ENCODE data around the gene FCHSD2.

DNA sequence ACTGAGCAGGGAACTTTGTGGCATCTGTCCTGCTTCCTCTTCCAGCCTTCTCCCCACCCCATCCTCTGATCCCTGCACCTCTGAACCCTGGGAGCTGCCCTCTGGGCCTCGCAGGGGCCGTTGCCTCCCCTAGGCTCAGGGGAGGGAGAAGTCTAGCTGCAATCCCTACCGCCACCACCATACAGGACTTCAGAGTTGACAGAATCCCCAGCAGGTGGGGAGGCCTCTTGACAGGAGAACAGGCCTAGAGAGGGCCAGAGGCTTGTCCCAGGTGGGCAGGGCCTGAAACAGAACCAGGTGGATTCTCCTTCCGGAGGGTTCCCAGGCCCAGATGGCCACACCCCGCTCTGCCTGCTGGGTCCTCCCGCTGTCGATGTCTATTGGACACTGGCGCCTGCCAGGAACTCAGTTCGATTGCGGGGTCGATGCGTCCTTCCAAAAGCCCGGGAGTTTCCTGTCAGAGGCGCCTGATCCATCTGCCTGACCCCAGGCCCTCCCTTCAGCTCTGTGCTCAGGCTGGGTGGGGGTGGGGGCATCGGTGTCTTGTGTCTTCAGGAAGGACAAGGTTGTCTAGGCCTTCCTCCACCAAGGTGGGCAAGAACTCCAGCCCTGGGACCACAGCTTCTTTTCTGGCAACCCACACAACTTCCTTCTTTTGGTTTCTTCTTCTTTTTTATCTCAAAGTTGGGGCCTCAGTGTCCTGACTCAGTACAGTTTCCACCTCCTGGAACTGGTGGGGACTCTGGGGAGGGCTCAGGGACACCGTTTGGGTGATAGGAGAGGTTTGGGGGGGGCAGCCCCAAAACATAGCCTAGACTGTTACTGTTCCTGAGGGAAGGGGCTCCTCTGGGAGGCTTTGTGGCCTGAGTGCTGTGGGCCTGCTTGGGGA is 354.7 kb downstream of the FCHSD2 start:
- TF ChIP-seq MAZ (IDR thresholded peaks at IDR 0.05; ENCODE audit: borderline replicate concordance, low read depth, low read length): no peak
- TF ChIP-seq, protein P1, sequence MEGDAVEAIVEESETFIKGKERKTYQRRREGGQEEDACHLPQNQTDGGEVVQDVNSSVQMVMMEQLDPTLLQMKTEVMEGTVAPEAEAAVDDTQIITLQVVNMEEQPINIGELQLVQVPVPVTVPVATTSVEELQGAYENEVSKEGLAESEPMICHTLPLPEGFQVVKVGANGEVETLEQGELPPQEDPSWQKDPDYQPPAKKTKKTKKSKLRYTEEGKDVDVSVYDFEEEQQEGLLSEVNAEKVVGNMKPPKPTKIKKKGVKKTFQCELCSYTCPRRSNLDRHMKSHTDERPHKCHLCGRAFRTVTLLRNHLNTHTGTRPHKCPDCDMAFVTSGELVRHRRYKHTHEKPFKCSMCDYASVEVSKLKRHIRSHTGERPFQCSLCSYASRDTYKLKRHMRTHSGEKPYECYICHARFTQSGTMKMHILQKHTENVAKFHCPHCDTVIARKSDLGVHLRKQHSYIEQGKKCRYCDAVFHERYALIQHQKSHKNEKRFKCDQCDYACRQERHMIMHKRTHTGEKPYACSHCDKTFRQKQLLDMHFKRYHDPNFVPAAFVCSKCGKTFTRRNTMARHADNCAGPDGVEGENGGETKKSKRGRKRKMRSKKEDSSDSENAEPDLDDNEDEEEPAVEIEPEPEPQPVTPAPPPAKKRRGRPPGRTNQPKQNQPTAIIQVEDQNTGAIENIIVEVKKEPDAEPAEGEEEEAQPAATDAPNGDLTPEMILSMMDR (IDR thresholded peaks at IDR 0.05): no peak
- TF ChIP-seq HDAC2 (IDR thresholded peaks at IDR 0.05): no peak
- TF ChIP-seq TFCP2L1 (CRISPR knock-in tag; IDR thresholded peaks at IDR 0.05): no peak
- TF ChIP-seq RNF2 (IDR thresholded peaks at IDR 0.05; ENCODE audit: borderline replicate concordance, low read depth): no peak
- no peak for TF ChIP-seq EP300 (IDR thresholded peaks at IDR 0.05)
- TF ChIP-seq KDM1A (IDR thresholded peaks at IDR 0.05; ENCODE audit: low read depth): no peak
- no peak for TF ChIP-seq CEBPB (IDR thresholded peaks at IDR 0.05)
- TF ChIP-seq, protein P2, sequence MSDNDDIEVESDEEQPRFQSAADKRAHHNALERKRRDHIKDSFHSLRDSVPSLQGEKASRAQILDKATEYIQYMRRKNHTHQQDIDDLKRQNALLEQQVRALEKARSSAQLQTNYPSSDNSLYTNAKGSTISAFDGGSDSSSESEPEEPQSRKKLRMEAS (IDR thresholded peaks at IDR 0.05): no peak
- TF ChIP-seq SMC3 (IDR thresholded peaks at IDR 0.05): no peak
- TF ChIP-seq, protein P3, sequence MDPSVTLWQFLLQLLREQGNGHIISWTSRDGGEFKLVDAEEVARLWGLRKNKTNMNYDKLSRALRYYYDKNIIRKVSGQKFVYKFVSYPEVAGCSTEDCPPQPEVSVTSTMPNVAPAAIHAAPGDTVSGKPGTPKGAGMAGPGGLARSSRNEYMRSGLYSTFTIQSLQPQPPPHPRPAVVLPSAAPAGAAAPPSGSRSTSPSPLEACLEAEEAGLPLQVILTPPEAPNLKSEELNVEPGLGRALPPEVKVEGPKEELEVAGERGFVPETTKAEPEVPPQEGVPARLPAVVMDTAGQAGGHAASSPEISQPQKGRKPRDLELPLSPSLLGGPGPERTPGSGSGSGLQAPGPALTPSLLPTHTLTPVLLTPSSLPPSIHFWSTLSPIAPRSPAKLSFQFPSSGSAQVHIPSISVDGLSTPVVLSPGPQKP (IDR thresholded peaks at IDR 0.05; ENCODE audit: low read depth, low read length): no peak
- TF ChIP-seq, protein P4, sequence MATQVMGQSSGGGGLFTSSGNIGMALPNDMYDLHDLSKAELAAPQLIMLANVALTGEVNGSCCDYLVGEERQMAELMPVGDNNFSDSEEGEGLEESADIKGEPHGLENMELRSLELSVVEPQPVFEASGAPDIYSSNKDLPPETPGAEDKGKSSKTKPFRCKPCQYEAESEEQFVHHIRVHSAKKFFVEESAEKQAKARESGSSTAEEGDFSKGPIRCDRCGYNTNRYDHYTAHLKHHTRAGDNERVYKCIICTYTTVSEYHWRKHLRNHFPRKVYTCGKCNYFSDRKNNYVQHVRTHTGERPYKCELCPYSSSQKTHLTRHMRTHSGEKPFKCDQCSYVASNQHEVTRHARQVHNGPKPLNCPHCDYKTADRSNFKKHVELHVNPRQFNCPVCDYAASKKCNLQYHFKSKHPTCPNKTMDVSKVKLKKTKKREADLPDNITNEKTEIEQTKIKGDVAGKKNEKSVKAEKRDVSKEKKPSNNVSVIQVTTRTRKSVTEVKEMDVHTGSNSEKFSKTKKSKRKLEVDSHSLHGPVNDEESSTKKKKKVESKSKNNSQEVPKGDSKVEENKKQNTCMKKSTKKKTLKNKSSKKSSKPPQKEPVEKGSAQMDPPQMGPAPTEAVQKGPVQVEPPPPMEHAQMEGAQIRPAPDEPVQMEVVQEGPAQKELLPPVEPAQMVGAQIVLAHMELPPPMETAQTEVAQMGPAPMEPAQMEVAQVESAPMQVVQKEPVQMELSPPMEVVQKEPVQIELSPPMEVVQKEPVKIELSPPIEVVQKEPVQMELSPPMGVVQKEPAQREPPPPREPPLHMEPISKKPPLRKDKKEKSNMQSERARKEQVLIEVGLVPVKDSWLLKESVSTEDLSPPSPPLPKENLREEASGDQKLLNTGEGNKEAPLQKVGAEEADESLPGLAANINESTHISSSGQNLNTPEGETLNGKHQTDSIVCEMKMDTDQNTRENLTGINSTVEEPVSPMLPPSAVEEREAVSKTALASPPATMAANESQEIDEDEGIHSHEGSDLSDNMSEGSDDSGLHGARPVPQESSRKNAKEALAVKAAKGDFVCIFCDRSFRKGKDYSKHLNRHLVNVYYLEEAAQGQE (IDR thresholded peaks at IDR 0.05): no peak
